ENCODE measurements around the gene AP1S1.

GRCh38 chr7:101179117-101179516, 24.8 kb downstream of the AP1S1 start:
- TF ChIP-seq CTCF (IDR thresholded peaks at IDR 0.05) (no peak), ZFX (IDR thresholded peaks at IDR 0.05; ENCODE audit: borderline replicate concordance) (no peak)

Measured in 22Rv1 (cell line).